Stimulated activated CD4-positive, alpha-beta T cell treated with anti-CD3 and anti-CD28 coated beads, Interleukin-4, amount 100 ng/mL, for 1 hour (primary cell): Measurements from ENCODE around the gene ADK.

Experiments
- DNase-seq: peaks from one replicate; pipeline ENCODE4 v3.0.0-alpha.2; 2020

The ADK gene

DNA sequence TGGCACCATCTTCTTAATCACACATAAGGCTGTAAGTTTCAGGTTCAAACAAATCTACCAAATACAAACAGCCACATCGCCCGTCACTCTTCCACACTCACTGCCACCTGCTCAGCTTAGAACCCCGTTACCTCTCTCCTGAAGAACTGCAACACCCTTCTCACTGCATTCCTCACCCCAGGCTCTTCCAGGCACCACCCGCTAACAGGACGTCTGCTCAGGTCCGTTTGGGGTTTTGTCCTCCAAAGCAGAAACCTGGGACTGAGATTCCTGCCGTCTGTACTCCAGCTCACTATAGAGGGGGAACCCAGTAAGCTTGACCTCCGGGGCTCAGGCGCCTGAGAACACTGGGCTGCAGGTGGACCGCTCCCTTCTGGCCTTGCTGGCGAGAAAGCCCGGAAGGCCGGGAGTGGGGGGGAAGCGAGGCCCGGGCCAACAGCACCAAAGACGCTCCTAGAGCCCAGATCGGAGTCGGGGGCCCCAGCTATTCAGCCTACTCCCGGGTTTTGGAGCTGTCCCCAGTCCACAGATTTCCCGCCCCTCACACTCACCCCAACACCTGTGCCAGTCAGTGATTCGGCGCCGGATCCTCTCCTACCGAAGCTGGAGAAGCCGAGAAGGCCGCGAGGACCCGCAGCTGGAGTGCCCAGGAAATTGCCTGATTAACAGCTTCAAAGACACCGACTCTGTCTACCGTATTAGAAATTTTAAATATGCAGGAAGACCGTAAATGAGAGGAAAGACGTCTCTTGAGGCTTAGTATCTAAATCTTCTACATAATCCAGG, 624 bp upstream of the ADK start, which contains the start of gene AP3M1:
Gene AP3M1, minus strand, starts transcription at position 625 of the 786 bp plus-strand sequence. CDS start 12,449 bp downstream, outside the sequence.
- peak; percentile 77 for DNase-seq

DNA sequence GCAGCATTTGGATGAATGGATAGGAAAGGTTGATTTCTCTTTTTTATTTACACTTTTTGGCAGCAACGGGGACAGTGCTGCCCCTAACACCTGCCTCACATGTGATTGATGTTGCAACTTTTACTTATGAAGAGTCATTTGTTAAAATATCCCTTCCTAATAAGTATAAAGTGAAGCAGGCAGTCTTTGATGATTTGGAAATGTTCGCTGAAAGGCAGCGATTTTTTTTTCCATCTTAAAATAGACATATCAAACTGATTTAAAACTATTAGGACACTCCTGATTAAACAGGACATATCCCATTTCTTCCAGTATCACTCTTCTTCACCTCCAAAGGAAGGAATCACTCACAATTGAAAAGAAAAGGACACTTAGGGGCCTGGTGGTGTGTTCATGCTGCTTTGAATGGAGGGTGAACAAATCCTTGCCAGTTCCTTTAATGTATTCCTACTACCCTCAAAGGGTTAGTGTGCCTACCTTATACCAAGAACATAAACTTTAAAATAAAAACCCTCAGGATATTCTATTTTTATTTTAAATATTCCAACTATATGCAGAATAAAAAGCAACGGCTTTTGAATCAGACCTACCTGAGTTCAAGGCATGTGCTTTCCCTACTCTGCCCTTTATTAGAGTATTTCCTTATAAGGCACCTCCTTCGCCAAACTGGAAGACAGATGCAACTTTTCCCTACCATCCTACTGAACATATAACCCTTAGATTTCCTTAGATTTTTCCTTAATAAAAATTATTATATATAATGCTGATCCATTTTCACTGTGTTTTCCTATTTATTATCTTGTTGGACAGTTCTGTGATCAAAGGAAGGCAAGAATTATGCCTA, 1.1 kb downstream of the ADK start:
- no peak for DNase-seq

DNA sequence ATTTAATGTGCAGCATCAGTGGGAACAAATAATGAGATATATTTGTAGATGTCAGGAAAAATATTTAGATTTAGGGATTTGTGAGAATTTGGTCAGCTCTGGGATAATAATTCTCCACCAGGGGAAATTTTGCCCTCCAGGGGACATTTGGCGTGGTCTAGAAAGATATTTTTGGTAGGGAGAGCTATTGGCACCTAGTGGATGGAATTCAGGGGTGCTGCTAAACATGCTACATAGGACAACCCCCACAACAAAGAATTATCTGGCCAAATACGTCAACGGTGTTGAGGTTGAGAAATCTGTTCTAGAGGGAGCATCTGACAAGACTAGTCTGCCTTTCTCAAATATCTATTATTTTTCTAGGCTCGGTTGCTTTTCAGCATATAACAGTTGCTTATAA, 2.1 kb downstream of the ADK start:
- DNase-seq, result no peak

DNA sequence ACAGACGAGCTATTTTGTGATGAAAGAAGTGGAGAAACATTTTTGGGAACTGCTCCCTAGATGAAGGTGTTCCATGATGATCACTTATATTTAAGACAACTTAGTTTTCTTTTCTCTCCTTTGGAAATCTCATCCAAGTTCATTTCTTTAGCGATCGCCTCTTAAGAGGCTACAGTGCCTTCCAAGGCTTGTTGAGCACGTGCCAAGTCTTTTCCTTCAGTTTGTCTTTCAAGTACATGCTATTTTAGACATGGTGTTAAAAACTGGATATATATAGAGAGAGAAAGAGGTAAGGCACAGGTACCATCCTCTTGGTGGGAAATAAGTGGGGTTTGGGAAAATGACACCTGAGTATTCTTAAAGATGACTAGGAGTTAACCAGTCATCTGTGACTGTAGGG, 2.7 kb downstream of the ADK start:
- DNase-seq, result no peak

DNA sequence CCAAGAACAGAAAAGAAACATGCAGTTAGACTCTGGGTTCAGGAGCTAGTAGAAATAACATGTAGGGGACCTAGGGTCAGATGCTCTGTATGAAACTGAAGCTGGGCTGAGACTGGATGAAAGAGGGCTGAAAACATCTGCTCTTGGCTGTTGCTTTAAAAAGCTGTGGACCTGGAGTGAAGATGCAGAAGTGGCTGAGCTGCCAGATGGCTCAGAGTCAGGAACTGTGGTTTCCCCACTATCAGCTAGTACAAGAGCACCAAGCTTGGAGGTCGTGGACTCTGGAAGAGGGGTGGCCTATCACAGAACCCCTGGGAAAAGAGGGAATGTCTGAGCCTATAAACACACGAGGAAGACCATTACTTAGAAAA, 5.9 kb downstream of the ADK start:
- no peak for DNase-seq

DNA sequence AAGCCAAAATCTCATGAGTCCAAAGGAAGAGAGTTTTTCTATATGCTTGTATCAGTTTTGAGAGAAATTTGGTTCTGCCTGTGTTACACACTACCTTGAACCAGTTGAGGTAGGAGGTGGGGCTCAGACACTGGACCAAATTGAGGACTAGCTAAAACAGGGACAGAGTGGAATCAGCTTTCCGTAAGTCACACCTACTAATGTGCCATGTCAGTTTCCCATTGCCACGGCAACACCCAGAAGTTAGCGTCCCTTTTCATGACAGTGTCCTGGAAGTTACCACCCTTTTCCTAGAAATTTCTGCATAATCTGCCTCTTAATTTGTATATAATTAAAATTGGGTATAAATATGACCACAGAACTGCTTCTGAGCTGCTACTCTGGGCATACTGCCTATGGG, 9.0 kb downstream of the ADK start:
- DNase-seq, result no peak

DNA sequence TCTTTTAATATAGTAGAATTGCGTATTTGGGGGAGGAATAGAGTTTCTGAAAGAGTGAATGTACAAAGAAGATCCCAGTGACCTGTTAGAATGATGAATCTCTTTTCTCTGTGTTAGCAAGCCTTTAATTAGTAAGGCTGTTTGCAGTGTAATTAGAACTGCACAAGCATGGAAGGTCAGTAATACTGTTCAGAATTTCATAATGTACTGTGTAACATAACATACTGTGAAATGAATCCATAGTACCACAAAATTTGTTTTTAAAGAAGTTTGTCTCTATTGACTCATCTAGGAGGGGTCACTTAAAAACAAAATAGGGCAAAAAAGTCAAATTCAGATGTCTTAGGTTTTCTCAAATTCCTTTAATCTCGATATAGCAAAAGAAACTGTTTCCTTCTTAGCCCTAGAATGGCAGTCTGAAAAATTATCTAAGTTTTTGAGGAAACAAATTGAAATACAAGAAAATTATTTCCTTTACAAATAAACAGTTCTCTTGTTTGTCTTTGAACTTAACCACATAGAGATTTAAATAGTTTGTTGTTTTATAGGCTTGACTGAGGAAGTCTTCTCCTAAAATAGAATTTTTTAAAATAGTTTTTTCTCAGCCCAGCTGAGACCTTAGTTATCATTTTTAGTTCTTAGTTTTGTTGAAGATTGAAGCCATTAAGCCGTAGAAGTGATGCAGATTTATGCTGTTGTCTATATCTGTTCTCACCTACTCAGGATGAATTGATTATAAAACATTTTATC, 12.5 kb downstream of the ADK start:
- DNase-seq, result no peak

DNA sequence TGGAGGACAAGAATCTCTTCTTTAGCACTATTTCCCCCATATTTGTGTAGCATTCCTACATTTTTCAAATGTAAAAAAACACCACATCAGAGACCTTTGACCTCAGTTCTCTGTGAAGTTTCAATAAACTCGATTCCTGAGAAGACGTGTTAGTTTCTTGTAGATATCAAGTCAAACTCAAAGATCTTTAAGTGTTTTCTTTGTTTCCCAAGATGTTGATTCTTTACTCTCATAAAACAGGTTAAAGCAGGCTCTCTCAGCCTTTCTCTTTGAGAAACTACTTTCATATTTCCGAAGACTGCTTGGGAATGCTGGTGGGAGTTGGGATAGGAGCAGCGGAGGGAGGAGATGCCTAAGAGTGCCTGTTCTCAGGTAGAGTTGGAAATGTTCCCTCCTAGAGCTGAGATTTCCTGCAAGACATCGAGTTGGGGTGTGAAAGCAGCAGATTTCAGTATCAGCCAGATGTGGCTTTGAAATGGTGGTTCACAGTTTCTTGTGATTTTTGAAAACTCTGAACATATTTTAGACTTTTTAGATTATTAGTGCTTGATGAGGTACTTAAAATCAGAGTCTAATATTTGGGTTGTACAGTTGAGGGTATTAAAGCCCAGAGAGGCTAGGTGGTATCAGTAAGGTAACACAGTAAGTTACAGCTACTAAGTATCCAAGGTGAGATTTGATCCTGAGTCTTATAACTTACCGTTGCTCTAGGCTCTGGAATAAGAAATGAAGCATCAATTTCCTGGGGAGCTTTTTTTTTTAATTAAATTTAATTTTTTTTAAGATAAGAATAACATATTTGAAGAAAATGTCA, 13.9 kb downstream of the ADK start:
- DNase-seq, result no peak

DNA sequence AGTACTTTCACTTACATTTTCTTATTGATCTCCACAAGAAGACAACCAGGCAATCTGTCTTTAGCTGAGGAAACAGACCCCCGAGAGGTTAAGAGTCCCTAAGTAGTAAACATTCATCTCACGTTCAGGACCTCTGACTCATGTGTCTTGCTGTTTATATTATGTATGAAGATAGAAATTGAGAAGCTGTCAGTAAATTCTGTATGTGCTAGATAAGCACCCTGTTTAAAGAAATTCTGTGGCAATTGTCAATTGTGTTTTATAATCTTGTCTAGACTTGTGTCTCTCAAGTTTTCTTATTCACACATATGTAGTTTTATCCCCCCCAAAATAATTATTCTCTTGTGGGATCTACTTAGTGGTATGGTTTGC, 14.5 kb downstream of the ADK start:
- DNase-seq, result no peak

DNA sequence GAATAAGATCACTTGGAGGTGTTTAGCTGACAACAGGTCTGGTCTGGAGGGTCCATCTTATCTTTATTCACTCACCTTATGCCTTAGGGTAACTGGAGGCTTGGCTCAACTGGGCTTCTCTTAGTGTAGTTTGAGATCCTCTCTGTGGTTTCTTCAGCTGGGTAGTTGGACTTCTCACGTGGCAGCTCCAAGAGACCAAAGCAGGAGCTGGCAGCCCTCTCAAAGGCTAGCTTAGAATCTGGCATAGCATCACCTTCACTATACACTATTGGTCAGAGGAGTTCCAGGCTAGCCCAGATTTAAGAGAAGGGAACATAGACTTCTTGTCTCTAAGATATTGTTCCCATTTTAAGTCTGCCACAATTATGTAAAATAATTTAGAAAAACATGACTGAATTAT, 16.4 kb downstream of the ADK start:
- DNase-seq, result no peak

DNA sequence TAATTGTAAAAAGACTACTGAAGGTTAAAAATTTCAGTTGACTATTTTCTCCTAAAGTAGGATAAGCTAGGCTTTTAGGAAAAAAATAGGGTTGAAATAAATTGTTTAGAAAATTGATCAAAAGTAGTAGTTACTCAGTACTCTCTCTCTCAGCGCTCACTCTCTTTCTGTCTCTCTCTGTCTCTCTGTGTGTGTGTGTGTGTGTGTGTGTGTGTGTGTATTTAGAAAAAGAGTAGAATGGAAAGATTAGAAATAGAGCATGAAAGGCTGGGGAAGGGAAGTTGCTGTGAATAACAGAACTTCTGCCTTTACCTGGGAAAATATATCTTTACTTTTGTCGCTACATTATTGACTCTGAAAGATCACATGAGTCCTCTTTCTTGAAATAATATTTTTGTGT, 20.6 kb downstream of the ADK start:
- no peak for DNase-seq

DNA sequence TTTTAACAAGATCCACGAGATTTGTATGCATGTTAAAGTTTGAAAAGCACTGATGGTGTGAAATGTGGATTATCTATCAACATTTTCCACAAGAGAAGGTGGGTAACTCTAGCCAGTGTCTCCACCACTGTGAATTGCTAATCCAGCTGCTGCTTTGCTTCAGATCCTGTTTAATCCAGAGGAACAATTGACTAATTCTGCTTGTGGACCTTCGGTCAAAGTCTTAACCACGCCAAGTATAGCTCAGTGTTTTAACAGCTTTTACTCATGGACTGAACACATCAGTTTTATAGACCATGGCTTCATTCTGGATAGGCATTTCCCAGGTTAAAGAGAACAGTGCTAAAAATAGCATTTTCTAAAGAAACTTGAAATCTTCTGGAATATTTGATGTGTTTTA, 23.5 kb downstream of the ADK start:
- DNase-seq, result no peak

DNA sequence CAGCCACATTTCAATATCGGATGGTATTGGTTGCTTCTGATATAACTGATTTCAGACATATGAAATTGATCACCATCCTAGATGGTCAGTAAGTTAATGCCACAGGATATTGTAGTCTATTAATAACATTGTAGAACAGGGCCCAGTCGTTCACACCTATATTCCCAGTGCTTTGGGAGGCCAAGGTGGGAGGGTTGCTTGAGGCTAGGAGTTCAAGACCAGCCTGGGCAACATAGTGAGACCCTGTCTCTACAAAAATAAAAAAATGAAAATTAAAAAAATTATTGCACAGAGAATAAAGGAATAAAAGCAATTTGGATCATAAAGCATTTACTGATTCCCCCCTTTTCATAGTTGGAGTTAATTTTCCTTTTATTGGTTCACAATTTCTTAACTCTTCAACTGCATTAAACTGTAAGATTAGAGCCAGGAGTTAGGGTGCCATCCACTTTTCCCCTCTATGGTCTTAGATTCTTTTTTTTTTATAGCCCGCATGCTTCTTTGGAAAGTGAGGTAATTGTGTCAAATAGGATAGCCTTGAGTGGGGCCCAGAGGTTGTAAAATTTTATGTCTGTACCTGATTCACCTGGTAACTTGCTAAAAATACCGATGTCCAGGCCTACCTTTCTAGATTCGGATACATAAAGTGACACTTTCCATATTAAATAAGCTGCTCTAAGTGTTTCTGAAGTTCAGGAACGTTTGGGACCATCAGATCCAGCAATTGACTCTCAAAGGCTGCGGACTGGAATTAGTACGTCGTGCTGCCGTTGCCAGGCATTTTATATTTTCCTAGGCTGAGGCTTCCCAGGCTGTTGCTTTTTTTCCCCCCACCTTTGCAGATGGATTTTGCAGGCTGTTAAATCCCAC, 24.7 kb downstream of the ADK start:
- no peak for DNase-seq

DNA sequence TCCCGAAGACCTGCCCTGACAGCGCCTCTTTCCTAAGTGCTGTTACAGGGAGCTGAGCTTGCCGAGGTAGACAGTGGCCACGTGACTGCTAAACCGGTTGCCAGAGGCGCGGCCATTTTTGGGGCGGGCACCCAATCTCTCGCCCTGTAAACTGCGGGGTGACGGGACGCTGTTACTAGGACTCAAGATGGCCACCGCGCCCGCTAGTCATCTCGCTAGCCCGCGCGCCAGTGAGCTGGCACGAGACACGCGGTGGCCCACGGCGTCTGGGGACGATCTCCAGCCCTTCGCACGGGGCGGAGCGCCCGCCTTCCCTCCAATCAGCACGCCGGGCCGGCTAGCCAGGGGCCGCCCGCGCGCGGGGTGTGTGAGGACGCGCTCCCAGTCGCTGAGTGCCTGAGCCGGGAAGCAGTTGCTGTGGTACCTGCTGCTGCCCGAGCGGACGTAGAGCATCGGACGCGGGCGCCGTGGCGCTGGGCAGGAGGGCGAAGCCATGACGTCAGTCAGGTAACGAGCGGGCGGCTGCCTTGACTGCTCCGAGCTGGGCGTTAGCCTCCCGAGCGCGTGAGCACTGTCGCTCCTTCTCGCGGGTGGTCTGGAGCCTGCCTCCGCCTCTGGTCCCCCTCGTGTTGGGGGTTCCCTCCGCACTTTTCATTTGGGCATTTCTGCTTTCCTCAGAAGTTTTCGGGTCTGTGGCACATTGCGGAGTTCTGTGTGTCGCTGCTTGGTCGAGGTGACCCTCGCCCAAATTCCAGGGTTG, 25.5 kb downstream of the ADK start:
- DNase-seq, result peak; percentile 96

DNA sequence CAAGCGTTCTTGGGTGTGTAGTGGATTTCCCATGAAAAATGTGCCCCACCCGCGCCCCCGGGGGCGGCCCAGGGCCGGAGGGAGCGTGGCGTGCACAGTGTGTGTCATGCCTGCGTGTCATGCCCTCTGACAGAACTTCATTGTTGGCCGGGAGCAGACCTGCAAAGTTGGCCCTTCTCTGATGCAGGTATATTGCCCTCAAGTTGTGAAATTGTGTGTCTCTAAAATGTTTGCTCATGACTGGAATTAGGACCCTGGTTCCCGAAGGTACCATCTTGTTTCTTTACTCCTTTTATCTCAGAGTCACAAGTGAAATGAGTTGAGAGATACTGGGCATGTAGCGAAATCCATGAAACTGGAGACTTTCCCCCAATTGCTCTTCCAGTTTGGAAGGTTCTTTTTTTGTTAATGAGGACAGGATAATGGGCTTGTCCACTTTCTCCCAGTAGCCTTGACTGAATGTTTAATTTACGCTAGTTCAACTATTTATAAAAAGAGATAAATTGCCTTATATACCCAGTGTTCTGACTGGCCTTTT, 26.2 kb downstream of the ADK start:
- DNase-seq, result peak; percentile 58

DNA sequence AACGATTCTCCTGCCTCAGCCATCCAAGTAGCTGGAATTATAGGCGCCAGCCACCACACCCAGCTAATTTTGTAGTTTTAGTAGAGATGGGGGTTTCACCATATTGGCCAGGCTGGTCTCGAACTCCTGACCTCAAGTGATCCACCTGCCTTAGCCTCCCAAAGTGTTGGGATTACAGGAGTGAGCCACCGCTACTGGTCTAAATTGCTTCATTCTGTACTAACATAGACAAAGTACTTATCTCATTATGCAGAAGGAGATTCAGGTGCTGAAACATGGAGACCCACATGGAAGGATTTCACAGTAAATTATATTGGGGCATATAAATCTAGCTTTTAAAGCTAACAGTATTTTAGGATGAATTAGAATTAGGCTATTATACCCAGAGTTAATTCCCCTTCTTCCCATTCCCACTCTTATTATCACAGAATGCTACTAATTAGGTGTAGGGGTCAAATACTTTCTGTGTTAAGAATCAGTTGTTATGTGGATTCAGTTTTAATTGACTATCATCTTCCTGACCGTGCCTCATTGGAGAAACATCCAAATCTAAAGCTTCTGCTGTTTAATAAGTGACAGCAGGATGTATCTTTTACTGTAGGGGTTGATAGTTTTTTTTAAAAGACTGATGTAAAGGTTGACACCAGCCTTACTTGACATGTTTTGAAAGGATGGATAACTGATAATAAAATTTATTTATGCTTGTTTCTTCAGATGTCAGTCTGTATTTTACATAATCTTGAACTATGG, 27.2 kb downstream of the ADK start:
- DNase-seq, result no peak

DNA sequence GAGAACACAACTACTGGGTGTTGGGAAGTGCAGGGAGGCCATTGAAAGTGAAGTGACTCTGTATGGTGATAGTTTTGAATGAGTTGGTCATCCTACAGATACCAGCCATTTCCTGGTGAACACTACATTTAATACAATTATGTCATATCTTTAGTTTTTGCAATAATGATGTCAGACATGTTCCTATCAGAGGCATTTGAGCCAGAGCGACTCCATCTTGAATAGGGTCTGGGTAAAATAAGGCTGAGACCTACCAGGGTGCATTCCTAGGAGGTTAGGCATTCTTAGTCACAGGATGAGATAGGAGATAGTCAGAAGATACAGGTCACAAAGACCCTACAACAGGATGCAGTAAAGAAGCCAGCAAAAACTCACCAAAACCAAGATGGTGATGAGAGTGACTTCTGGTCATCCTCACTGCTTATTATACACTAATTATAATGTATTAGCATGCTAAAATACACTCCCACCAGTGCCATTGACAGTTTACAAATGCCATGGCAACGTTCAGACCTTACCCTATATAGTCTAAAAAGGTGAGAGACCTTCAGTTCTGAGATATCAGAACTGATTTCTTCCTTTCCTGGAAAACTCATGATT, 28.2 kb downstream of the ADK start:
- no peak for DNase-seq

DNA sequence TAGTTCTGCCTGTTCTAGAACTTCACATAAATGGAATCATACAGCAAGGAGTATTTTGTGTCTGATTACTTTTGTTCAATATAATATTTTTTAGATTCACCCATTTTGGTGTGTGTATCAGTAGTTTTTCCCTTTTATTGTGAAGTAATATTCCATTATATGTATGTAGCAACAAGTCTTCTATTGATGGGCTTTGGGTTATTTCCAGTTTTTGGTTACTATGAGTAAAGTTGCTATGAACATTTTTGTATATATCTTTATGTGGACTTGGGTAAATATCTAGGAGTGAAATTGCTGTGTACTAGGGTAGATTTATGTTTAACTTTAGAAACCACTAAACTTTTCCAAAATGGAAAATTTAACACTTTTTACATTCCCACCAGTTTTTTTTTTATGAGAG, 35.7 kb downstream of the ADK start:
- DNase-seq, result no peak

DNA sequence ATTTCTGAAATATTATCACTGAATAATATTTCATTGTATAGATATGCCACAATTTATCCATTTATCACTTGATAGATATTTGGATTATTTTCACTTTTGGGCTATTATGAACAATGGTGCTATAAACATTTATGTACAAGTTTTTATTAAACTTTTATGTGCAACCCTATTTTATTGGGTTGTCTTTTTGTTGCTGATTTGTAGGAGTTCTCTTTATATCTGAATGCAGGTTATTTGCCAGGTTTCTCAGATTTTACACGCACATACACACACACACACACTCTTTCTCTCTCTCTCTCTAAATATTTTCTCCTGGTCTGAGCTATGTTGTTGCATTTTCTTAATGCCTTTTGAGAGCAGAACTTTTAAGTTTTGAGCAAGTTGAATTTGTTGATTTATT, 36.2 kb downstream of the ADK start:
- DNase-seq, result no peak
